Bone marrow (tissue), 2 donors: Measurements from ENCODE around the gene PRDM8.
"Not testable (repeated sequence)": the region's sequence is repeated elsewhere in the genome, so short reads cannot be mapped to it uniquely, and the experiment has no call there.

ENCODE experiments used
- DNase-seq, 2 donors: peaks; one replicate each; lab custom pipeline; 2025; lab: John Stamatoyannopoulos, UW

The PRDM8 gene

GRCh38 chr4:80228460-80228859 is 31.2 kb downstream of the PRDM8 start:
- DNase-seq, result no peak

GRCh38 chr4:80229128-80229527 is 31.8 kb downstream of the PRDM8 start:
- no peak for DNase-seq

- DNase-seq, result no peak
Observed at GRCh38 chr4:80229590-80229989, 32.3 kb downstream of the PRDM8 start.

GRCh38 chr4:80231180-80231579 is 33.9 kb downstream of the PRDM8 start:
- no peak for DNase-seq

GRCh38 chr4:80232707-80233370 is 35.5 kb downstream of the PRDM8 start:
- no peak for DNase-seq

GRCh38 chr4:80233390-80233789 is 36.1 kb downstream of the PRDM8 start:
- no peak for DNase-seq

GRCh38 chr4:80235451-80235850 is 38.1 kb downstream of the PRDM8 start:
- DNase-seq, result no peak

- DNase-seq, result no peak
Observed at GRCh38 chr4:80237992-80238391, 40.7 kb downstream of the PRDM8 start.

- DNase-seq, result no peak
Observed at GRCh38 chr4:80239480-80240150, 42.3 kb downstream of the PRDM8 start.

GRCh38 chr4:80240976-80241375 is 43.7 kb downstream of the PRDM8 start:
- no peak for DNase-seq

GRCh38 chr4:80243274-80244018 is 46.1 kb downstream of the PRDM8 start:
- no peak for DNase-seq

GRCh38 chr4:80247484-80247883 is 50.2 kb downstream of the PRDM8 start:
- not testable (repeated sequence) for DNase-seq

- no peak for DNase-seq
Observed at GRCh38 chr4:80249144-80249543, 51.8 kb downstream of the PRDM8 start.

- no peak for DNase-seq
Observed at GRCh38 chr4:80252427-80252826, 55.1 kb downstream of the PRDM8 start.

GRCh38 chr4:80252953-80253352 is 55.6 kb downstream of the PRDM8 start:
- DNase-seq, result no peak

- DNase-seq, result no peak
Observed at GRCh38 chr4:80253510-80253909, 56.2 kb downstream of the PRDM8 start.
